Renal pelvis (tissue), 4 donors: ENCODE results near the gene C13orf42. TPM values are rescaled to one million over a fixed set of nuclear protein-coding genes. Genes with fewer than 3 reads are reported as not detected.

Source experiments
- DNase-seq: peaks from one replicate; pipeline ENCODE4 v3.0.0-alpha.2; 2013
- polyA plus RNA-seq, 3 donors: library from polyadenylated mRNA; unstranded; fragments of 120-200 nt; gene quantifications; one replicate each; pipeline ENCODE4 v1.2.1, GENCODE V29; 2013; ENCODE audit not compliant: insufficient read length in 3 of 3

Gene C13orf42
- polyA plus RNA-seq, 3 donors = 0.31 to 0.41 (median 0.31) TPM

- DNase-seq = no peak
These were observed 76.2 kb downstream of the C13orf42 start for GRCh38 chr13:51034906-51035305.

- no peak for DNase-seq
These were observed 77.5 kb downstream of the C13orf42 start for GRCh38 chr13:51033421-51034185.

DNA sequence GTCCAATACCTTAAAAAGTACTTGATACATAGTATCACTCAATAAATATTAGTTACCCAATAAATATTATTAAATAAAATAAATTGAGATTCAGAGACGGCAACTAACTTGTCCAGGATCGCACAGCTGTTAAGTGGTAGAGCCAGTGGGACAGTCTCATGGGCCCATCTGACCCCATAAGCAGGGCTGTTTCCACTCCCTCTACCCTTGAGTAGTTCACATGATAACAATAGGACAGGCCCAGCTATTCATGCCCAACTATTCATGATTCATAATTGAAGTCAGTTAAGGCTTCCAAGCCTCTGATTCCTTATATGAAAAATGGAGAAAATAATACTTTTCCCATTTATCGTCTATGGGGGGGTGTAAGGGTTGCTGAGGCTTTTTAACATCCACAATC is 78.2 kb downstream of the C13orf42 start:
- no peak for DNase-seq

Other genes with a start within 250 kb of the C13orf42 start
- 10 to 100 TPM; 54.0 to 59.0 (median 56.2) TPM for gene RNASEH2B, start 201.5 kb downstream of the C13orf42 start, polyA plus RNA-seq
- 1 to 10 TPM; 5.4 to 5.8 (median 5.6) TPM for gene FAM124A, start 111.1 kb upstream of the C13orf42 start, polyA plus RNA-seq
- 1 to 10 TPM in 1 of 3 donors, under 1 TPM in 2; 0.14 to 1.4 (median 0.79) TPM for gene SERPINE3, start 228.4 kb upstream of the C13orf42 start, polyA plus RNA-seq